Liver (tissue), 9 donors: Measurements from ENCODE around the gene KRTAP1-3. TPM values are rescaled to one million over a fixed set of nuclear protein-coding genes. Genes with fewer than 3 reads are reported as not detected.

Experiments used
- DNase-seq: peaks from one replicate; pipeline ENCODE4 v3.0.0-alpha.2; 2017; ENCODE audit warnings: low spot score
- H3K27ac ChIP-seq, 2 donors: one replicate each; pipeline ENCODE4 v1.7.0; 2013; ENCODE audit warnings: inconsistent platforms in 2 of 2, low read length in 2 of 2, control low read depth in 1 of 2, low read depth in 1 of 2, mild to moderate bottlenecking in 1 of 2
- H3K27me3 ChIP-seq, 4 donors: one replicate each; pipeline versions ENCODE4 v1.6.1 to v1.7.0; 2013; ENCODE audit warnings: low read length in 3 of 4, inconsistent platforms in 1 of 4, mild to moderate bottlenecking in 1 of 4, moderate library complexity in 1 of 4; ENCODE audit not compliant: control insufficient read depth in 4 of 4, insufficient read depth in 4 of 4
- H3K36me3 ChIP-seq, 4 donors: one replicate each; pipeline versions ENCODE4 v1.6.1 to v1.7.0; 2013; ENCODE audit warnings: low read length in 3 of 4, mild to moderate bottlenecking in 3 of 4, low read depth in 1 of 4, moderate library complexity in 1 of 4; ENCODE audit not compliant: control insufficient read depth in 4 of 4, insufficient read depth in 3 of 4
- H3K4me1 ChIP-seq, 4 donors: one replicate each; pipeline versions ENCODE4 v1.6.1 to v1.7.0; 2013; ENCODE audit warnings: low read length in 3 of 4, mild to moderate bottlenecking in 3 of 4, moderate library complexity in 1 of 4; ENCODE audit not compliant: control insufficient read depth in 4 of 4, insufficient read depth in 4 of 4
- H3K4me3 ChIP-seq, 3 donors: one replicate each; pipeline versions ENCODE4 v1.6.1 to v1.7.0; 2013; ENCODE audit warnings: low read length in 3 of 3, control low read depth in 1 of 3, low read depth in 1 of 3, mild to moderate bottlenecking in 1 of 3
- H3K9ac ChIP-seq, 2 donors: one replicate each; pipeline ENCODE4 v1.7.0; 2013; ENCODE audit warnings: low read length in 2 of 2, mild to moderate bottlenecking in 2 of 2, moderate library complexity in 2 of 2, control low read depth in 1 of 2, low read depth in 1 of 2
- H3K9me3 ChIP-seq, 4 donors: one replicate each; pipeline versions ENCODE4 v1.6.1 to v1.7.0; 2013; ENCODE audit warnings: low read length in 3 of 4; ENCODE audit not compliant: control insufficient read depth in 4 of 4
- ATF3 ChIP-seq: IDR thresholded peaks from 2 replicates; pipeline ENCODE4 v1.6.1; 2016; ENCODE audit warnings: antibody characterized with exemption
- CTCF ChIP-seq: fragments of 150-350 bp; IDR thresholded peaks from 2 replicates; pipeline ENCODE4 v1.5.1; 2017; ENCODE audit warnings: improper control_type of control experiment, low read depth, low read length; ENCODE audit not compliant: missing input control
- EGR1 ChIP-seq, 2 donors: IDR thresholded peaks; 2 replicates each; pipeline ENCODE4 v1.6.1; 2016 to 2018; ENCODE audit warnings: antibody characterized with exemption in 2 of 2, low read depth in 2 of 2
- FOXA1 ChIP-seq: IDR thresholded peaks from 2 replicates; pipeline ENCODE4 v1.6.1; 2016; ENCODE audit warnings: antibody characterized with exemption
- FOXA2 ChIP-seq: IDR thresholded peaks from 2 replicates; pipeline ENCODE4 v1.6.1; 2016; ENCODE audit warnings: antibody characterized with exemption
- GABPA ChIP-seq, 2 donors: IDR thresholded peaks in 1 of 2; conservative IDR thresholded peaks in 1 of 2; 2 replicates each; pipeline ENCODE4 v1.6.1; 2016; ENCODE audit warnings: antibody characterized with exemption in 2 of 2, mild to moderate bottlenecking in 1 of 2, moderate library complexity in 1 of 2
- HNF4A ChIP-seq, 2 donors: conservative IDR thresholded peaks; 2 replicates each; pipeline ENCODE4 v1.6.1; 2016; ENCODE audit warnings: antibody characterized with exemption in 2 of 2, mild to moderate bottlenecking in 2 of 2
- HNF4G ChIP-seq: IDR thresholded peaks from 2 replicates; pipeline ENCODE4 v1.6.1; 2016; ENCODE audit warnings: antibody characterized with exemption
- JUND ChIP-seq, 2 donors: IDR thresholded peaks; 2 replicates each; pipeline ENCODE4 v1.6.1; 2016; ENCODE audit warnings: antibody characterized with exemption in 2 of 2
- MAX ChIP-seq: IDR thresholded peaks from 2 replicates; pipeline ENCODE4 v1.6.1; 2016; ENCODE audit warnings: antibody characterized with exemption
- NR2F2 ChIP-seq: IDR thresholded peaks from 2 replicates; pipeline ENCODE4 v1.6.1; 2016; ENCODE audit warnings: antibody characterized with exemption
- RAD21 ChIP-seq, 2 donors: IDR thresholded peaks; 2 replicates each; pipeline ENCODE4 v1.6.1; 2016; ENCODE audit warnings: antibody characterized with exemption in 2 of 2, mild to moderate bottlenecking in 2 of 2
- REST ChIP-seq: IDR thresholded peaks from 2 replicates; pipeline ENCODE4 v1.6.1; 2016; ENCODE audit warnings: antibody characterized with exemption, mild to moderate bottlenecking
- RXRA ChIP-seq, 2 donors: IDR thresholded peaks; 2 replicates each; pipeline ENCODE4 v1.6.1; 2017 to 2018; ENCODE audit warnings: antibody characterized with exemption in 2 of 2, mild to moderate bottlenecking in 1 of 2
- SP1 ChIP-seq: IDR thresholded peaks from 2 replicates; pipeline ENCODE4 v1.6.1; 2018; ENCODE audit warnings: antibody characterized with exemption, mild to moderate bottlenecking
- TAF1 ChIP-seq: conservative IDR thresholded peaks from 2 replicates; pipeline ENCODE4 v1.6.1; 2016; ENCODE audit warnings: antibody characterized with exemption, mild to moderate bottlenecking
- YY1 ChIP-seq: IDR thresholded peaks from 2 replicates; pipeline ENCODE4 v1.6.1; 2016; ENCODE audit warnings: antibody characterized with exemption, mild to moderate bottlenecking
- ZBTB33 ChIP-seq: IDR thresholded peaks from 2 replicates; pipeline ENCODE4 v1.6.1; 2016; ENCODE audit warnings: antibody characterized with exemption
- WGBS: extraction: QIAGEN DNeasy Blood & Tissue Kit; methylation state at CpG from one replicate; pipeline ENCODE4 v1.1.7; 2013; 5-methylcytosine and 5-hydroxymethylcytosine counted together
- polyA plus RNA-seq, 2 donors: library from polyadenylated mRNA; stranded (reverse) in 1 of 2; unstranded in 1 of 2; fragments of 200-250 nt in 1 of 2; fragments of >200 nt in 1 of 2; fragmentation: Nextera tagmentation in 1 of 2; extraction: Ambion mirVana in 1 of 2; gene quantifications; one replicate each; pipeline versions ENCODE4 v1.2.1 to v1.2.3, GENCODE V29; 2013 to 2015
- total RNA-seq, 2 donors: library from RNA; depleted of rRNA; stranded (reverse); fragments of >200 nt; gene quantifications; one replicate each; pipeline ENCODE4 v1.2.3, GENCODE V29; 2014
- donor health status: healthy.
- donor health status: healthy.
- donor health status: healthy.
- donor health status: healthy.
- donor health status: healthy.

The KRTAP1-3 gene
- total and polyA plus RNA-seq, 4 donors = not detected

GRCh38 chr17:41076788-41077187 lies 42.1 kb upstream of the KRTAP1-3 start:
- Histone ChIP-seq H3K27ac (no peak overlapping the region), H3K9me3 (peaks cover 0 to 2% (median 0%) of the 10 kb centered on the region in 4 donors), H3K27me3 (peaks cover 0 to 4% (median under 1%) of the 10 kb centered on the region in 4 donors), H3K9ac (no peak overlapping the region), H3K36me3 (no peaks in the 10 kb centered on the region), H3K4me1 (no peaks in the 10 kb centered on the region), H3K4me3 (no peak overlapping the region)
- DNase-seq = no peak
- TF ChIP-seq HNF4A (conservative IDR thresholded peaks at IDR 0.05) (no peak), FOXA1 (no peak), HNF4G (no peak), REST (no peak), YY1 (no peak)

- Histone ChIP-seq H3K27ac (no peak overlapping the region), H3K4me3 (no peak overlapping the region), H3K36me3 (no peaks in the 10 kb centered on the region), H3K9ac (no peak overlapping the region), H3K9me3 (peaks cover 0 to 2% (median 0%) of the 10 kb centered on the region in 4 donors), H3K4me1 (no peaks in the 10 kb centered on the region), H3K27me3 (peaks cover 0 to 2% (median 0%) of the 10 kb centered on the region in 4 donors)
- no peak for DNase-seq
- 90% methylated on average over 2 of the region's 2 CpGs for WGBS
- TF ChIP-seq REST = no peak
- TF ChIP-seq HNF4G = no peak
- no peak for TF ChIP-seq MAX
- TF ChIP-seq EGR1 (IDR thresholded peaks at IDR 0.05; ENCODE audit: low read depth in 2 of 2) = no peak
- no peak for TF ChIP-seq FOXA1
- TF ChIP-seq ZBTB33 = no peak
- no peak for TF ChIP-seq HNF4A (conservative IDR thresholded peaks at IDR 0.05)
- TF ChIP-seq GABPA (IDR thresholded peaks at IDR 0.05 in 1 of 2, conservative IDR thresholded peaks at IDR 0.05 in 1 of 2) = no peak
- no peak for TF ChIP-seq NR2F2
- no peak for TF ChIP-seq YY1
- no peak for TF ChIP-seq RAD21 (IDR thresholded peaks at IDR 0.05)
- TF ChIP-seq ATF3 = no peak
- TF ChIP-seq TAF1 = no peak
- TF ChIP-seq RXRA (IDR thresholded peaks at IDR 0.05) = no peak
- TF ChIP-seq SP1 = no peak
- no peak for TF ChIP-seq JUND (IDR thresholded peaks at IDR 0.05)
- no peak for TF ChIP-seq CTCF
- no peak for TF ChIP-seq FOXA2
Observed at GRCh38 chr17:41073676-41074075, 39.0 kb upstream of the KRTAP1-3 start.
